ENCODE data around the gene TMEM119. TPM values are rescaled to one million over a fixed set of nuclear protein-coding genes. Genes with fewer than 3 reads are reported as not detected.
A peak's percentile ranks its signal among the peaks of the same experiment; 100 is the strongest.

TMEM119 gene
- total and polyA plus RNA-seq, 9 of the 15 experiments (the other 6 are each of a cell fraction or from before 2014, with no cell fraction given) = 0.18 TPM; not detected in 8

GRCh38 chr12:108581311-108582227 lies 16.3 kb downstream of the TMEM119 start:
- no peaks in the 10 kb centered on the region for H3K79me2 ChIP-seq (ENCODE audit: control insufficient read depth, insufficient read depth, low read length)
- FAIRE-seq (no peak), ATAC-seq (peak; percentile 48), DNase-seq (ENCODE audit: extremely low read depth in 1 of 4, low spot score in 3 of 4) (no peak)
- H3K9me3 ChIP-seq (replicated peaks; ENCODE audit: control insufficient read depth, insufficient read depth, low read depth, low read length) = no peaks in the 10 kb centered on the region
- in situ Hi-C loops (cut with MboI) (no loop called here), intact Hi-C loops (cut with micrococcal nuclease) (no loop called here)
- no peaks in the 10 kb centered on the region; the same call in 1 of the 2 replicates for H4K20me1 ChIP-seq (replicated peaks; ENCODE audit: control insufficient read depth, insufficient read depth, low read length)
- no peak overlapping the region for H3K4me2 ChIP-seq (ENCODE audit: insufficient read depth, low read length)
- CTCF ChIA-PET (ENCODE audit: low intra/inter-chr PET ratio) = no interaction called here
- peaks cover 2 to 38% of the 10 kb centered on the region in 2 experiments; a peak in 4 of 5 replicates for H3K27me3 ChIP-seq (ENCODE audit: control insufficient read depth in 2 of 2, insufficient read depth in 2 of 2, low read length in 2 of 2)
- no peak overlapping the region for H3K9ac ChIP-seq (ENCODE audit: insufficient read depth in 1 of 2, low read depth in 2 of 2, low read length in 2 of 2)
- H3K27ac ChIP-seq (ENCODE audit: extremely low read depth, low read depth, low read length) = no peak overlapping the region
- no peak overlapping the region for H3K4me3 ChIP-seq
- no TSS peak for BruUV-seq (replicated peaks)
- WGBS (ENCODE audit: insufficient coverage, low coverage, missing lambda C conversion rate) = 23% methylated on average over 28 of the region's 33 CpGs
- H3K4me1 ChIP-seq (replicated peaks in 1 of 2; ENCODE audit: control insufficient read depth in 2 of 2, insufficient read depth in 2 of 2, low read length in 2 of 2) = peaks cover 0 to 5% of the 10 kb centered on the region in 2 experiments; a peak in 1 of 5 replicates
- H2AFZ ChIP-seq (ENCODE audit: low read depth, low read length) = no peak overlapping the region
- POLR2A ChIA-PET = interaction anchor here (0.5 kb wide), 1 partner anchor 22 kb away, joined by 3 read pairs; no protein-coding TSS in a partner anchor
- H3K36me3 ChIP-seq (ENCODE audit: control insufficient read depth, insufficient read depth, low read length) = no peaks in the 10 kb centered on the region
- H3K9me1 ChIP-seq (ENCODE audit: control insufficient read depth, insufficient read depth, low read length) = no peaks in the 10 kb centered on the region
- TF ChIP-seq NFRKB (IDR thresholded peaks at IDR 0.05; ENCODE audit: low read depth) (no peak), ZBTB33 (CRISPR knock-in tag; IDR thresholded peaks at IDR 0.05) (peak; percentile 70; the same call in 1 of the 2 replicates), MTA3 (IDR thresholded peaks at IDR 0.05; ENCODE audit: borderline replicate concordance) (no peak), SIRT6 (IDR thresholded peaks at IDR 0.05; ENCODE audit: low read depth, low read length) (no peak), NRF1 (conservative IDR thresholded peaks at IDR 0.05 in 1 of 2, IDR thresholded peaks at IDR 0.05 in 1 of 2) (peak; percentile 23 to 45; a peak in 2 of 4 replicates), MTF1 (CRISPR knock-in tag; IDR thresholded peaks at IDR 0.05; ENCODE audit: borderline replicate concordance) (no peak), SNIP1 (IDR thresholded peaks at IDR 0.05; ENCODE audit: low read depth) (no peak), CBX5 (IDR thresholded peaks at IDR 0.05; ENCODE audit: borderline replicate concordance, low read depth) (no peak), XRCC3 (IDR thresholded peaks at IDR 0.05) (no peak), ZNF79 (CRISPR knock-in tag; IDR thresholded peaks at IDR 0.05; ENCODE audit: low read depth) (no peak), CBX1 (IDR thresholded peaks at IDR 0.05; ENCODE audit: low read depth) (no peak), SAFB2 (IDR thresholded peaks at IDR 0.05; ENCODE audit: borderline replicate concordance, low read depth, low read length, severe bottlenecking) (no peak), FOXA1 (IDR thresholded peaks at IDR 0.05; ENCODE audit: borderline replicate concordance) (no peak), KDM2B (CRISPR knock-in tag; IDR thresholded peaks at IDR 0.05) (no peak), HLTF (IDR thresholded peaks at IDR 0.05) (no peak), SMARCB1 (IDR thresholded peaks at IDR 0.05; ENCODE audit: insufficient read length, low read depth) (no peak), RAD51 (IDR thresholded peaks at IDR 0.05; ENCODE audit: borderline replicate concordance, low read depth) (no peak), NUFIP1 (IDR thresholded peaks at IDR 0.05; ENCODE audit: partially characterized antibody) (no peak), ZNF395 (CRISPR knock-in tag; IDR thresholded peaks at IDR 0.05) (no peak), EZH2 (IDR thresholded peaks at IDR 0.05; ENCODE audit: borderline replicate concordance, low read depth, low read length) (no peak), ZNF75A (CRISPR knock-in tag; IDR thresholded peaks at IDR 0.05) (no peak)
